ENCODE results near the gene PCED1B. TPM values are rescaled to one million over a fixed set of nuclear protein-coding genes. Genes with fewer than 3 reads are reported as not detected.
"Not testable (repeated sequence)": the region's sequence is repeated elsewhere in the genome, so short reads cannot be mapped to it uniquely, and the experiment has no call there.

PCED1B gene
- total RNA-seq, 1 donor from 2014 or later: 55.9 TPM

DNA sequence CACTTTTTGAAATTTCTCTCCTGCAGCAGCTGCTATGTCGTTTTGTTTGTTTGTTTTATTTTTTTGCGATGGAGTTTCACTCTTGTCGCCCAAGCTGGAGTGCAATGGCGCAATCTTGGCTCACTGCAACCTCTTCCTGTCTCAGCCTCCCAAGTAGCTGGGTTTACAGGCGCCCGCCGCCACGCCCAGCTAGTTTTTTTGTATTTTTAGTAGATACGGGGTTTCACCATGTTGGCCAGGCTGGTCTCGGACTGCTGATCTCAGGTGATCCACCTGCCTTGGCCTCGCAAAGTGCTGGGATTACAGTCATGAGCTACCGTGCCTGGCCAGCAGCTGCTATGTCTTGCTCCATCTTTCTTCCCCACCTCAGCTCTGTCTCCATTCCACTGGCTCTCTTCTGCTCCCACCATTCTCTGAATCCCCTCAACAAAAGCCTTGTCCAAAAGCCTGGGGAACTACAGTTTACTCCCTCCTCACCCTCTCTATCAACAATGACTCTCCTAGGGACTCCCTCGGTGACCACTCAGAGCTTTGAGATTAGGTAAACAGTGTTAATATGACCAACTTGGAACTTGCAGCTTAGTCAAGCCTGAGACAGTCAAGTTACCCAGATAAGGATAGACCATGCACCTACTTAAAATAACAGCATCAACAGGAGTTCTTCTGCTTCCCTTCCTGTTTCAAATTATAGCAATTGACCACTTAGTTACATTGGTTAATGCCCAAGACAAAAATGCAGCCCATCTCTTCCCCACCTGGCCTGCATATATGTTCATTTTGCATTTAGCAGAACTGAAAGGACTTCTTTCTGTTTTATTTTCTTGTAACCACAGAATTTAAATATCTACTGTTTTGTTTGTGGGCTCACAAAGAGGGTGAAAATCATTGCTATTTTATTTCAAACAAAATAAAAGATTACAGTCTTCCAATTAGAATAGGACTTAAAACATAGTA, 189.4 kb downstream of the PCED1B start:
- intact Hi-C loops (cut with micrococcal nuclease): loop anchor here (1.0 kb wide), 1 partner anchor 9 kb away; no protein-coding TSS in a partner anchor

DNA sequence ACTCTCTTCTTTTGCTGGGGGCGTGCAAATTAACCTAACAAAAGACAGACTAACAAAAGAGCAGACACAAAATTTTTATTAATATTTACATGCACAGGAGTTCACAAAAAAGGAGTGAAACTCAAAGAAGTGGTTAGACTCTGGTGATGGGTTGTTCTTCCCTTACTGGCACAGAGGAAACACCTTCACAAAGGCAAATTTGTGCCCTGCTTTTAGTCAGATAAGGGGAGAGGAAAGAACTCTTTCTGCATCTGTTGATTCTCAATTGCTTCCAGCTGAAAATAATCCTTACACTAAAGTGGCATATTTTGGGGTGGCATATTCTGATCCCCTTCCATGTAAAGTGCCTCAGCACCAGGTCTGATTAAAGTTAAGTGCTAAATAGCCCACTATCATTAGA, 190.5 kb downstream of the PCED1B start:
- intact Hi-C loops (cut with micrococcal nuclease): loop anchor here (1.0 kb wide), 1 partner anchor 7 kb away; no protein-coding TSS in a partner anchor

DNA sequence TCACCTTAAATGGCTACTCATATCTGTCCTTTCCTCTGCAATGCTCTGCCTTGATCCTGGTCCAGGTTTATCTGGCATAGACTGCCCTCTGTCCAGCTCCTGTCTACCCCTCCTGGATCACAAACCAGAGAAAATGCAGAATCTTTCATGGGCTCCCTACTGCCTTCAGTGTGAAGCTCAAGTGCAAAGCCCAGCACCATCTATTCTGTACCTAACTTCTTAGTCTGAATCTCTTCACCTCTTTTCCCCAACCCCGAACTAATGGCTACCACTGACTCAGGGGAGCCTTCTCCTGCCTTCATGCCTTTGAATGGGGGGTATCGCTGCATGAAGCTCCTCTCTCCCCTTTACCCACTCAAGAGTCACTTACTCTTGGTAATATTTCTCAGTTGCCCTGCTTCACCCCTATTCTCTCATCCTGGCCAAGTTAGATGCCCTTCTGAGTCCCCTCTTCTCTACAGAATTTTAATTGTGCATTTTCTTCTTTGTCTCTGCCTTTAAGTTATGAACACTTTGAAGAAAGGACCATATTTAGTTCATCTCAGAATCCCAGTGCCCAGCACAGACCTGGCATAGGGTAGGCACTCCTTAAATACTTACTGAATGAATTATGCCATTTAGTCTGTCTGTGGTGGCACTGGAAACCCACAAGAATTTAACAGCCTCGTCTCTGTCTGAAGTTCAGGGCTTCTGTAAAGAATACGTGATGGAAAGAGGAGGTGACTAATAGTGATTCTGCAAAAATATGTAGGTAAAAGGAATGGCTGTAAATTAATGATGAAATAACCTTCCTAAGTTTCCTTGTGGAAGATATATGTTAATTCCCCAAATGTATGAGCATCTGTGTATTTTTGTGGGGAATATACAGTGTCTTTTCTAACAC, 191.6 kb downstream of the PCED1B start:
- intact Hi-C loops (cut with micrococcal nuclease): no loop called here

DNA sequence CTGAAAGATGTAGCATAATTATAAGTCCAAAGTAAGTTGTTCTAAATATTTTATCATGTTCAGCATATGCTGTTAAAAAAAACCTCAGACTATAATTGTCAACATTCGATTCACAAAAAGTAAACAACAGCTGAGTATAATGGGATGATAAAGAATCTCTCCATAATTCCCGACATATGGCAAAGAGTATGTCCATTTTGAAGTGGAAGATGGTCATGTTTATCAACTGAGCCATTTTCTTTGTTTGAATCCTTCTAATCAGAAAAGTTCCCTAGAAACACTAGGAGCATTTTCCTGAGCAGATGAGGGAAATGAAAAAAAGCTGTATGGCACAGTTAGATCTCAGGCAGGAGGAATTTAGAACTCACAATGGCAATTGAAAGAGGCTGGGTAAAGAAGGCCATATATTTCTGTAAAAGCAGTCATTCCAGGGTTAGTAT, 192.4 kb downstream of the PCED1B start:
- intact Hi-C loops (cut with micrococcal nuclease): no loop called here

- intact Hi-C loops (cut with micrococcal nuclease): no loop called here
Observed at GRCh38 chr12:47272412-47273190, 193.2 kb downstream of the PCED1B start.

GRCh38 chr12:47273191-47273626, 193.8 kb downstream of the PCED1B start:
- intact Hi-C loops (cut with micrococcal nuclease): no loop called here

- intact Hi-C loops (cut with micrococcal nuclease): no loop called here
Observed at GRCh38 chr12:47274760-47275159, 195.3 kb downstream of the PCED1B start.

DNA sequence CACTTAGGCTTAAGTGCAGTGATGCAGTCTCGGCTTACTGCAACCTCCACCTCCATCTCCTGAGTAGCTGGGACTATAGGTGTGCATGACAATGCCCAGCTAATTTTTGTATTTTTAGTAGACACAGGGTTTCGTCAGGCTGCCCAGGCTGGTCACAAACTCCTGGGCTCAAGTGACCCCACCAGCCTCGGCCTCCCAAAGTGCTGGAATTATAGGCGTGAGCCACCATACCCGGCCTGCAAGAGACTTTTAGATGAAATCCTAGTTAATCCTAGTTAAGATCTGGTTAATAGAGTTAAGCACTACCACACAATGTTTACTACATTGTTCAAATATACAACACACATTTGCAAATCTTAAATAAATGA, 196.8 kb downstream of the PCED1B start:
- intact Hi-C loops (cut with micrococcal nuclease): loop anchor here (1.0 to 2.0 kb wide), 4 partner anchors 31 to 197 kb away; partner anchors contain the start of genes AMIGO2 and PCED1B

DNA sequence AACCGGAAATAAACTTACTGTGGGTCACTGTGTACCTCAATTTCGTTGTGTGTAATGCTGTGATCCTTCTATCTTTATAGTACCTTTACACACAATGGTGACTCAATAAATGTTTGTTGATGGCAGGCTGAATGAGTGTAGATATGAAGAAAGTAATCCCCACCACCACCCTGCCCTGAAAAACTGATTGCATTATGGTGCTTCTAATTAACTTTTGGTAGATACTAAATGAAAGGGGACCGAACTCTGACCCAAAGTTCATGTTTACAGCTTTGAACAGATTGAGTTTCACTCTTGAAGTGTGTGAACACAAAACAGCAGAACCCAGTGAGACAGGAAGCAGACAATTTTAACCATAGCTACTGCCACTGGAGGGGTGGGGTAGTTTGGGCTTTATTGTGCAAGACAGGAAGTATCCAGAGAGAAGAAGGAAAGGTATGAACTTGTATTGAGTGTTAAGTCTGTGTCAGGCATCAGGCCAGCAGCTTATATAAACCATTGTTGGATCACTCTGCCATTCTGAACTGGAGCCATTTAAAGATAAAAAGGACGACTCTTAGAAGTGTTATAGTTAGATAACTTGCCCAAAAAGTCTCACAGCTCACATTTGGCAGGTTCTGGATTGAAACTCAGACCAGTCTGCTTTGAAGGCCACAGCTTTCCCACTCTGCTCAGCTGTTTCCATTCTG, 197.3 kb downstream of the PCED1B start:
- intact Hi-C loops (cut with micrococcal nuclease): loop anchor here (1.0 to 2.0 kb wide), 7 partner anchors 7 to 197 kb away; partner anchors contain the start of genes AMIGO2 and PCED1B

DNA sequence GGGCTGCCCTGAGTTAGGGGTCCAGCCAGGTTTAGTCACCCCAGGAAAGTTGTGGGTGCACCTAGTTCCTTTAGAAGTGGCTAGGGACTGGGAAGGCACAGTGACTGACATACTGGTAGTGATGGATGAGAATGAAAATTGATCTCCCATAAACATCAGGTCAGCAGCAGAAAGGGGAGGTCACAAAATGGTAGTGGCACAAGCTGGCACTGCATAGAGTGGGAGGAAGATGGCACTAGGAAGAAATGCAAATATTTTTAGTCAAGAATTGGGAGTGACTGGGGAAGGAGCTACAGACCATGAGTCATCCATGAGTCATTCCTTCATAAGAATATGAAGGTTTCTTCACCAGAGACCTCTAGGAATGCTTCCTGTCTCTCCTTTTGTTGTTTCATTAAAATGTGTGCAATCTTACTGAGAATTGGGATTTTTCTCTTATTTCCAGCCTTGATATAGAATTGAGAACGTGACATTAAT, 198.6 kb downstream of the PCED1B start:
- intact Hi-C loops (cut with micrococcal nuclease): loop anchor here (1.0 to 2.0 kb wide), 5 partner anchors 9 to 119 kb away; no protein-coding TSS in a partner anchor

- intact Hi-C loops (cut with micrococcal nuclease): not testable (repeated sequence)
Observed at GRCh38 chr12:47279758-47280157, 200.3 kb downstream of the PCED1B start.

GRCh38 chr12:47280543-47281300, 201.3 kb downstream of the PCED1B start:
- intact Hi-C loops (cut with micrococcal nuclease): no loop called here

- intact Hi-C loops (cut with micrococcal nuclease): no loop called here
Observed at GRCh38 chr12:47281667-47282171, 202.3 kb downstream of the PCED1B start.

DNA sequence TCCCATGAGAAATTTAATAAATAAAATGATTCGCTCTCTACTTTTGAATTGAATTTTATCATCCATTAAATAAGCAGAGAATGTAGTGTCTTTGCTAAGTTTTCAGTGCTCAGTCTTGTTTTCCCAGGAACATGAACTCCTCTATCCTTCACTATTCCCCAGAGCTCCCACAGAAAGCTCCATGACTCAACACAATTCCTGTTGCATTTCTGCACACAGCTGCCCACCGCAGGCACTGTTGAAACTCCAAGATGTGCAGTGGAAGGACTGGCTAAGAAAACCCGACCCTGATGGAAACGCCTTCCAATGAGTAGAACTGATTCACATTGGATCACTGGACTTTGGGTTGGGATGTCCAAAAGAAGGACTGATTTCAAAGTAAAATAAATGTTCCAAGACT, 202.8 kb downstream of the PCED1B start:
- intact Hi-C loops (cut with micrococcal nuclease): no loop called here

Other genes with a start within 250 kb of the PCED1B start
- gene AMIGO2, start 338 bp downstream of the PCED1B start, total RNA-seq: 4.7 and 6.4 TPM in 2 replicates

Measured in T-helper 1 cell treated with Interleukin-12 subunit alpha and Interleukin-12 subunit beta and Interleukin-4 antibody, amounts not matched to agents 30 ng/mL and 1 ng/mL, for 36 hours (primary cell).